Fibroblast of mammary gland (primary cell): Measurements from ENCODE around the gene MNX1.

ENCODE experiments used
- DNase-seq: peaks from one replicate; pipeline ENCODE4 v3.0.0-alpha.2; 2010; ENCODE audit warnings: low read depth
- H3K4me3 ChIP-seq: 2 replicates; pipeline ENCODE4 v1.5.1; 2011; ENCODE audit warnings: low read depth, mild to moderate bottlenecking, low read length, moderate library complexity; ENCODE audit not compliant: control insufficient read depth
- TF ChIP-seq, protein P1 (sequence below): conservative IDR thresholded peaks from 2 replicates; pipeline ENCODE4 v1.5.1; 2011; ENCODE audit warnings: low read depth, low read length, inconsistent platforms; ENCODE audit not compliant: control insufficient read depth, insufficient read depth

MNX1 gene

DNA sequence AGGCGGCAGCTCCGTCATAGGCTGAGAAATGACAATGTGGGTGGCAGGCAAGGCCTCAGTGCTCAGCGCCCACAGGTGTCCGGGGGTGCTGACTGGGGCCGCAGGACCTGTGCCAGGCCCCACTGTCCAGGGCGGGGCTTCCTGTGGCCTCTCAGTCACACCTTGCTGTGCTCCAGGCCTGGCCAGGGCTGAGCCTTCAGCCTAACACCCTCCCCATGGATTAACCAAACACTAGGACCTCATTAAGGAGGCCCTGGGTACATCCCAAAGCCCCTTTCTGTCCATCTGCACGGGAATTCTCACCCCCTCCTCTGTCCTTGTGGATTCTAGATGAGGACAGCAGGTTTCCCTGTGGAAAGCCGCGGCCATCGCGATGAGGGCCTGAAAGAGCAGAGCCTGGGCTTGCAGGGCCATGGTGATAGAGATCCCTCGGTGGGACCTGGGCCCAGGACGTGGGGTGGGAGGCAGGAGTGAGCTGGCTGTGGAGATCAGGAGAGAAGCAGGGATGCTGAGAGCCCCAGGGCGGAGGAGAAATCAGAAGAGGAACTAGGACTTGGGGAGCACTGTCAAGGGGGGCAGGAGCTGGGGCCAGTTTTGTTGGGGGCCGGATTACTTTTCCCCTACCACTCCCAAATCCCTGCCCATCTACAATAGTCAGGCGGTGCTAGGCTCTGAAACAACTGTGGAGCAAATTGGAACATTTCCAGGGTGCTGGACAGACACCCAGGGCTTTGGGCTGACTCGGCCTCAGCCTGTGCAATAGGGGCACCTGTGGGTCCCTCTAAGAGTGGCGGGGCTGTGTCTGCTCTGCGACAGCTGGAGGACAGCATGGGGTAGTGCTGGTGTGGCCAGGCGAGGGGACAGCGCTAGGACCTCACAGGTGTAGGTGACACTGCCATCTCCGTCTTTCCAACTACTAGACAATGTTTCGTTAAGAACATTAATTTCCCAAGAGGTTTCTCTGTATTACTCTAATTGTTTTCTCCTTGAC is 23.3 kb upstream of the MNX1 start:
- no peak for DNase-seq
- TF ChIP-seq, protein P1, sequence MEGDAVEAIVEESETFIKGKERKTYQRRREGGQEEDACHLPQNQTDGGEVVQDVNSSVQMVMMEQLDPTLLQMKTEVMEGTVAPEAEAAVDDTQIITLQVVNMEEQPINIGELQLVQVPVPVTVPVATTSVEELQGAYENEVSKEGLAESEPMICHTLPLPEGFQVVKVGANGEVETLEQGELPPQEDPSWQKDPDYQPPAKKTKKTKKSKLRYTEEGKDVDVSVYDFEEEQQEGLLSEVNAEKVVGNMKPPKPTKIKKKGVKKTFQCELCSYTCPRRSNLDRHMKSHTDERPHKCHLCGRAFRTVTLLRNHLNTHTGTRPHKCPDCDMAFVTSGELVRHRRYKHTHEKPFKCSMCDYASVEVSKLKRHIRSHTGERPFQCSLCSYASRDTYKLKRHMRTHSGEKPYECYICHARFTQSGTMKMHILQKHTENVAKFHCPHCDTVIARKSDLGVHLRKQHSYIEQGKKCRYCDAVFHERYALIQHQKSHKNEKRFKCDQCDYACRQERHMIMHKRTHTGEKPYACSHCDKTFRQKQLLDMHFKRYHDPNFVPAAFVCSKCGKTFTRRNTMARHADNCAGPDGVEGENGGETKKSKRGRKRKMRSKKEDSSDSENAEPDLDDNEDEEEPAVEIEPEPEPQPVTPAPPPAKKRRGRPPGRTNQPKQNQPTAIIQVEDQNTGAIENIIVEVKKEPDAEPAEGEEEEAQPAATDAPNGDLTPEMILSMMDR, result no peak
- H3K4me3 ChIP-seq, result no peak overlapping the region

DNA sequence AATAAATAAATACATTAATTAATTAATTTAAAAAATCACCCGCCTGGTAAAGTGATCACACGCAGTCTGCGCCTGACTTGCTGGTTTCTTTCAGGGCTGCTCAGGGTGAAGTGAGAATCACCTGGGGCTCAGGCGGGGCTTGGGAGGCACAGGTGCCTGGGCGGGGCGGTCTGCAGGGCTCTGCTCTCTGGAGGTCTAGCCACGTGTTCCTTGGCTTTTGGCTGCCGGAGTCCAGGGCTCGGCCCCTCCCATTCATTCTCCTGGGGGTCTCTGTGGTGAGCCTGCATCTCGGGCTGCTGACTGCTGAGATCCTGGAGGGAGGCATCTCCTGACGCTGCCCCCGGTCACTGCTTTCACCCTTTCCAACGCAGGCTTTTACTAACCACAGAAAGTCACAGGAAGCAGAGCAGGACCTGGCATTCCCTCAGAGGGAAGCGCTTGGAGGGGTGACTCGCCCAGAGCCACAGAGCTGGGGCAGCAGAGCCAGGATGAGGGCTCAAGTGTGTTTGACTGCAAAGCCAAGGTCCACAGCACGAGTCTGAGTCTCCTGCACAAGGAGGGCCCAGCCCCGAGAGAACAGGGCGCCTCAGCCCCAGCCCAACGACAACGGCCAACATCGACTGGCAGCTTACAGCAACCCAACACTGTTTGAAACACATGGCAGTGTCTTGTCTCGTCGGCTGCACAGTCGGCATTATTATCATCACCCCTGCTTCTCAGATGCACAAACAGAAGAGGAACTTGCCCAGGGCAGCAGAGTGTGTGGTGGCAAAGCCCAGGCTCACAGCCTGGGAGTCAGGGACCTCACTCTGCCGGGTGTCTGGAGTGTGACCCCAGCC is 22.4 kb upstream of the MNX1 start:
- no peak for DNase-seq
- H3K4me3 ChIP-seq, result no peak overlapping the region
- TF ChIP-seq, protein P1, result no peak

DNA sequence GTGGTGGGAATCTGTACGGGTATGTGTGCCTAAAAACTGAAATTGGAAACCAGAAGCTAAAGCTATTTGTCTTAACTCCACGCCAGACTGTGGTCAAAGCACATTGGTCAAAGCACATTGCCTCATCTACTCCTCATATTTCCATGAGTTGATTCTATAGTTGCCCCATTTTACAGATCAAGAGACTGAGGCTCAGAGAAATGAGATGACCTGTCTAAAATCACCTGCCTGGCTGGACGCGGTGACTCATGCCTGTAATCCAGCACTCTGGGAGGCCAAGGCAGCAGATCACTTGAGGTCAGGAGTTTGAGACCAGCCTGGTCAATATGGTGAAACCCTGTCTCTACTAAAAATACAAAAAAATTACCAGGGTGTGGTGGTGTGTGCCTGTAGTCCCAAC is 21.7 kb upstream of the MNX1 start:
- TF ChIP-seq, protein P1, result no peak
- DNase-seq, result no peak
- no peak overlapping the region for H3K4me3 ChIP-seq

DNA sequence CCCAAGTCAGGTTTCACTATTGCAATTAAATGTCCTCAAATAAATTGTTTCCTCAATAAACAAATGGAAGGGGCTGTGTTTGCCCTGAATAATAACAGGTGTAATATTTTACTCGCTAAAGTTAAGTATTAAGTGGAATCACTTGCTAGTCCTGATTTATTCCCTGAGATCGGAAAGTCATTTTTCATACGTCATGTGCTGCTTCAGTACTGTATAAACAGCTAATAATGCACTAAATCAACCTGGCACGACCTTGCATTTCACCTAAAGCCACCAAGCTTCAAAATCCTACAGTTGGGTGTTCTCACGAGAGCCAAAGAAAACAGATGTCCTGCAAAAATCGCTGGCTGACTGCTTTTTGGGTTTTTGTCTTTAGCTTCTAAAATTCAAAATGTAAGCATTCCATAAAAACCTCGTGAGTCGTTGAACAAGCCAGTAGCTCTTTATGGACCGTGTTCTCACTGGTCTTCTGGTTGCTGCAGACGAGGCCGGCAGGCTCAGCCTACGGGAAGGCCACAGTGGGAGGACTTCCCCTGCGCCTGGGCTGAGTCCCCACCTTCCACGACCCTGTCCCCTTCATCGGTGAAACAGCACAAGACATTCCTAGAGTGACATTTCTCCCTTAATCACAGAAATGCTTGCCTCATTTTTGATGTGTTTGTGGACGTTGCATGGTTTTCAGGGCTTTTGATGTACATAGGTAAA is 17.9 kb upstream of the MNX1 start:
- no peak for DNase-seq
- H3K4me3 ChIP-seq, result no peak overlapping the region
- TF ChIP-seq, protein P1, result no peak

DNA sequence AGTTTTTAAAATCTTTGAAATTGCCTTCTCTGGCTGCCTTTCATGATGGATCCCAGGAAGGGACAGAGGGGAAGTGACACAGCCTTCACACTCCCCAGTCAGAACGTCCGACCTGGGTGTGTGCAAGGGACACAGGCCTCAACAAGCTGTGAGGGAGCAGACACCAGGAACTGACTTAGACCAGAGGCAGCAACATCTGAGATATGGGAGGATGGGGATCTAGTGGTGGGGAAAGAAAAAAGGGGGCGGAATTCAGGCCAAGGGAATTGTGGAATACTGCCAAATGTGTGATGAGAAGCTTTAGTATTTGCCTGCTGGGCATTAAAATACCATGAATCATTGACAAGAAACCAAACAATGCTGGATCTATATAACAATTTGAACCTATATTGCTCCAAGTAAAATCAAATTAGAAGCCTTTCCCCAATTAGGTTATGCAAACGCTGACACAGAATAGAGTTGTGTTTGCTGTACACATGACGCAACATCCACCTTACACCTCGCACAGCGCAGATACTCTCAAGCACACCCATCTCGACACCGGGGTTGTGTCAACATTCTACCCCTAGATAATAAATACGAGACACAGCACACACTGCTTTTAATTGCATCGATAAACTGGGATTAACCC is 17.2 kb upstream of the MNX1 start:
- TF ChIP-seq, protein P1, result no peak

DNA sequence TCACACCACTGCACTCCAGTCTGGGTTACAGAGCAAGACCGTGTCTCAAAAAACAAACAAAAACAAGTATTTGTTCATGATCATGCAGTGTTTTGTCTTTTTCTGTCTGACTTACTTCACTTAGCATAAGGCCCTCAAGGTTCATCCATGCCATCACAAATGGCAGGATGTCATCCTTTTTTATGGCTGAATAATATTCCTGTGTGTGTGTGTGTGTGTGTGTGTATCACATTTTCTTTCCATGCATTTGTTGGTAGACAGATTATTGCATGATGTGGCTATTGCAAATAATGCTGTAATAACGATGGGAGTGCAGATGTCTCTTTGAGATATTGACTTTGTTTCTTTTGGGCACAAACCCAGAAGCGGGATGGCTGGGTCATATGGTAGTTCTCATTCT is 14.3 kb upstream of the MNX1 start:
- TF ChIP-seq, protein P1, result no peak
- H3K4me3 ChIP-seq, result no peak overlapping the region
- DNase-seq, result no peak

More for the DNA sequence above, 17.2 kb upstream of the MNX1 start:
- DNase-seq, result no peak
- H3K4me3 ChIP-seq, result no peak overlapping the region
